ENCODE data around the gene SYMPK. TPM values are rescaled to one million over a fixed set of nuclear protein-coding genes. Genes with fewer than 3 reads are reported as not detected.
A peak's percentile ranks its signal among the peaks of the same experiment; 100 is the strongest.

Gene SYMPK
- total RNA-seq, 5 donors from 2014 or later (not counting 1 experiment from before 2014, with no cell fraction given): 89.7 to 102 (median 94.7) TPM

- H3K9me3 ChIP-seq: no peaks in the 10 kb centered on the region
- H3K27ac Mint-ChIP-seq: no peak overlapping the region
- H3K27me3 Mint-ChIP-seq: peaks cover 13 to 28% of the 10 kb centered on the region in 2 donors
- peaks cover 21 to 24% (median 23%) of the 10 kb centered on the region in 3 donors for H3K4me1 Mint-ChIP-seq
- H3K27ac ChIP-seq (ENCODE audit: low read length): no peak overlapping the region
- H3K4me3 Mint-ChIP-seq: no peak overlapping the region
- H3K36me3 ChIP-seq (ENCODE audit: control insufficient read depth in 2 of 2, extremely low read depth in 1 of 2, insufficient read depth in 1 of 2, low read length in 1 of 2): peaks cover 10 to 13% of the 10 kb centered on the region in 2 donors
- H3K4me1 ChIP-seq (ENCODE audit: control insufficient read depth in 1 of 2, extremely low read depth in 1 of 2, insufficient read depth in 2 of 2, low read length in 2 of 2): peaks cover 0 to 21% of the 10 kb centered on the region in 2 experiments
- DNase-seq (no peak), ATAC-seq (replicated peaks in 1 of 4) (no peak)
- no peaks in the 10 kb centered on the region for H3K9me3 Mint-ChIP-seq
- CTCF ChIA-PET: interaction anchor here in 1 of 2 donors (1.2 kb wide), 1 partner anchor 12 kb away, joined by 3 read pairs; the partner anchor contains the start of gene SIX5
- peaks cover 0 to 76% of the 10 kb centered on the region in 2 experiments for H3K27me3 ChIP-seq (replicated peaks in 1 of 2; ENCODE audit: control insufficient read depth in 2 of 2, extremely low read depth in 1 of 2, insufficient read depth in 2 of 2, low read length in 1 of 2)
- POLR2A ChIA-PET: no interaction called here
- no peak overlapping the region for H3K4me3 ChIP-seq (ENCODE audit: control insufficient read depth in 1 of 2, extremely low read depth in 1 of 2, low read length in 1 of 2)
- 80% methylated on average over 9 of the region's 17 CpGs for WGBS (ENCODE audit: insufficient coverage)
- H3K36me3 Mint-ChIP-seq: peaks cover 19% of the 10 kb centered on the region
Measured at GRCh38 chr19:45781214-45782161, 81.5 kb downstream of the SYMPK start.

GRCh38 chr19:45780448-45781213 is 82.3 kb downstream of the SYMPK start:
- Mint-ChIP-seq H3K4me3 (no peak overlapping the region), H3K27me3 (peaks cover 13 to 28% of the 10 kb centered on the region in 2 donors), H3K27ac (no peak overlapping the region), H3K9me3 (no peaks in the 10 kb centered on the region), H3K4me1 (peaks cover 21 to 24% (median 23%) of the 10 kb centered on the region in 3 donors), H3K36me3 (peaks cover 15% of the 10 kb centered on the region)
- peaks cover 0 to 21% of the 10 kb centered on the region in 2 experiments for H3K4me1 ChIP-seq (ENCODE audit: control insufficient read depth in 1 of 2, extremely low read depth in 1 of 2, insufficient read depth in 2 of 2, low read length in 2 of 2)
- ChIA-PET CTCF (no interaction called here), POLR2A (interaction anchor here in 1 of 2 donors (0.6 kb wide), 1 partner anchor 12 kb away, joined by 4 read pairs; the partner anchor contains the start of gene DMWD)
- peaks cover 6 to 9% of the 10 kb centered on the region in 2 donors for H3K36me3 ChIP-seq (ENCODE audit: control insufficient read depth in 2 of 2, extremely low read depth in 1 of 2, insufficient read depth in 1 of 2, low read length in 1 of 2)
- no peak for DNase-seq
- no peaks in the 10 kb centered on the region for H3K9me3 ChIP-seq
- no peak overlapping the region for H3K27ac ChIP-seq (ENCODE audit: low read length)
- peaks cover 0 to 75% of the 10 kb centered on the region in 2 experiments for H3K27me3 ChIP-seq (replicated peaks in 1 of 2; ENCODE audit: control insufficient read depth in 2 of 2, extremely low read depth in 1 of 2, insufficient read depth in 2 of 2, low read length in 1 of 2)
- WGBS (ENCODE audit: insufficient coverage): 61% methylated on average over 3 of the region's 13 CpGs
- H3K4me3 ChIP-seq (ENCODE audit: control insufficient read depth in 1 of 2, extremely low read depth in 1 of 2, low read length in 1 of 2): no peak overlapping the region
- ATAC-seq (replicated peaks in 1 of 4): no peak

- H3K36me3 Mint-ChIP-seq: peaks cover 15% of the 10 kb centered on the region
- peak overlapping the region in 1 of 3 donors; percentile 77 for H3K4me3 Mint-ChIP-seq
- Histone ChIP-seq H3K9me3 (no peaks in the 10 kb centered on the region), H3K36me3 (ENCODE audit: control insufficient read depth in 2 of 2, extremely low read depth in 1 of 2, insufficient read depth in 1 of 2, low read length in 1 of 2) (peaks cover 6 to 9% of the 10 kb centered on the region in 2 donors), H3K27me3 (replicated peaks in 1 of 2; ENCODE audit: control insufficient read depth in 2 of 2, extremely low read depth in 1 of 2, insufficient read depth in 2 of 2, low read length in 1 of 2) (peaks cover 0 to 71% of the 10 kb centered on the region in 2 experiments), H3K4me3 (ENCODE audit: control insufficient read depth in 1 of 2, extremely low read depth in 1 of 2, low read length in 1 of 2) (no peak overlapping the region), H3K27ac (ENCODE audit: low read length) (no peak overlapping the region), H3K4me1 (ENCODE audit: control insufficient read depth in 1 of 2, extremely low read depth in 1 of 2, insufficient read depth in 2 of 2, low read length in 2 of 2) (peaks cover 0 to 21% of the 10 kb centered on the region in 2 experiments)
- peaks cover 13 to 28% of the 10 kb centered on the region in 2 donors for H3K27me3 Mint-ChIP-seq
- ATAC-seq (replicated peaks in 1 of 4) (no peak), DNase-seq (no peak)
- no peak overlapping the region for H3K27ac Mint-ChIP-seq
- no peaks in the 10 kb centered on the region for H3K9me3 Mint-ChIP-seq
- POLR2A ChIA-PET: interaction anchor here in 1 of 2 donors (0.6 kb wide), 1 partner anchor 13 kb away, joined by 4 read pairs; the partner anchor contains the start of gene DMWD
- WGBS (ENCODE audit: insufficient coverage): 60% methylated on average over 2 of the region's 4 CpGs
- CTCF ChIA-PET: no interaction called here
- H3K4me1 Mint-ChIP-seq: peaks cover 21 to 24% (median 23%) of the 10 kb centered on the region in 3 donors
Measured at GRCh38 chr19:45780146-45780447, 82.8 kb downstream of the SYMPK start.

GRCh38 chr19:45779231-45780145 is 83.5 kb downstream of the SYMPK start:
- H3K4me3 Mint-ChIP-seq: peak overlapping the region; percentile 67 to 77 (median 68)
- CTCF ChIA-PET: interaction anchor here (0.5 to 1.2 kb wide), 6 partner anchors 10 to 662 kb away, joined by 3 to 20 read pairs (median 4); partner anchors contain the start of genes DMWD (in 1 of the 2) and SIX5 (in 1 of the 2)
- no peak overlapping the region for H3K27ac ChIP-seq (ENCODE audit: low read length)
- peaks cover 21 to 24% (median 23%) of the 10 kb centered on the region in 3 donors for H3K4me1 Mint-ChIP-seq
- no peaks in the 10 kb centered on the region for H3K9me3 ChIP-seq
- peak overlapping the region; percentile 25 to 35 for H3K4me3 ChIP-seq (ENCODE audit: control insufficient read depth in 1 of 2, extremely low read depth in 1 of 2, low read length in 1 of 2)
- H3K9me3 Mint-ChIP-seq: no peaks in the 10 kb centered on the region
- H3K27me3 Mint-ChIP-seq: peaks cover 13 to 28% of the 10 kb centered on the region in 2 donors
- ATAC-seq (replicated peaks in 1 of 4): peak; percentile 77 to 88 (median 81)
- H3K36me3 Mint-ChIP-seq: peaks cover 15% of the 10 kb centered on the region
- 2% methylated on average over 31 of the region's 48 CpGs for WGBS (ENCODE audit: insufficient coverage)
- H3K27me3 ChIP-seq (replicated peaks in 1 of 2; ENCODE audit: control insufficient read depth in 2 of 2, extremely low read depth in 1 of 2, insufficient read depth in 2 of 2, low read length in 1 of 2): peaks cover 0 to 66% of the 10 kb centered on the region in 2 experiments
- peaks cover 6 to 9% of the 10 kb centered on the region in 2 donors for H3K36me3 ChIP-seq (ENCODE audit: control insufficient read depth in 2 of 2, extremely low read depth in 1 of 2, insufficient read depth in 1 of 2, low read length in 1 of 2)
- peaks cover 0 to 21% of the 10 kb centered on the region in 2 experiments for H3K4me1 ChIP-seq (ENCODE audit: control insufficient read depth in 1 of 2, extremely low read depth in 1 of 2, insufficient read depth in 2 of 2, low read length in 2 of 2)
- DNase-seq: peak; percentile 38 to 84 (median 70)
- peak overlapping the region in 1 of 2 donors; percentile 80 for H3K27ac Mint-ChIP-seq
- POLR2A ChIA-PET: no interaction called here

GRCh38 chr19:45778010-45778661 is 84.8 kb downstream of the SYMPK start:
- peak overlapping the region in 2 of 3 donors; percentile 6 to 77 for H3K4me3 Mint-ChIP-seq
- H3K4me1 Mint-ChIP-seq: peaks cover 21 to 24% (median 23%) of the 10 kb centered on the region in 3 donors
- Histone ChIP-seq H3K27ac (ENCODE audit: low read length) (no peak overlapping the region), H3K4me1 (ENCODE audit: control insufficient read depth in 1 of 2, extremely low read depth in 1 of 2, insufficient read depth in 2 of 2, low read length in 2 of 2) (peaks cover 0 to 21% of the 10 kb centered on the region in 2 experiments), H3K27me3 (replicated peaks in 1 of 2; ENCODE audit: control insufficient read depth in 2 of 2, extremely low read depth in 1 of 2, insufficient read depth in 2 of 2, low read length in 1 of 2) (peaks cover 0 to 64% of the 10 kb centered on the region in 2 experiments), H3K4me3 (ENCODE audit: control insufficient read depth in 1 of 2, extremely low read depth in 1 of 2, low read length in 1 of 2) (no peak overlapping the region), H3K36me3 (ENCODE audit: control insufficient read depth in 2 of 2, extremely low read depth in 1 of 2, insufficient read depth in 1 of 2, low read length in 1 of 2) (peaks cover 6 to 9% of the 10 kb centered on the region in 2 donors), H3K9me3 (no peaks in the 10 kb centered on the region)
- ChIA-PET CTCF (no interaction called here), POLR2A (no interaction called here)
- no peak for ATAC-seq (replicated peaks in 1 of 4)
- H3K36me3 Mint-ChIP-seq: peaks cover 15% of the 10 kb centered on the region
- DNase-seq: no peak
- peak overlapping the region in 1 of 2 donors; percentile 52 for H3K27ac Mint-ChIP-seq
- no peaks in the 10 kb centered on the region for H3K9me3 Mint-ChIP-seq
- 98% methylated on average over 19 of the region's 28 CpGs for WGBS (ENCODE audit: insufficient coverage)
- H3K27me3 Mint-ChIP-seq: peaks cover 13 to 28% of the 10 kb centered on the region in 2 donors

Measured in T-cell (primary cell).